Measurements from ENCODE around the gene IWS1.
"Not testable (repeated sequence)": the region's sequence is repeated elsewhere in the genome, so short reads cannot be mapped to it uniquely, and the experiment has no call there.

The IWS1 gene

DNA sequence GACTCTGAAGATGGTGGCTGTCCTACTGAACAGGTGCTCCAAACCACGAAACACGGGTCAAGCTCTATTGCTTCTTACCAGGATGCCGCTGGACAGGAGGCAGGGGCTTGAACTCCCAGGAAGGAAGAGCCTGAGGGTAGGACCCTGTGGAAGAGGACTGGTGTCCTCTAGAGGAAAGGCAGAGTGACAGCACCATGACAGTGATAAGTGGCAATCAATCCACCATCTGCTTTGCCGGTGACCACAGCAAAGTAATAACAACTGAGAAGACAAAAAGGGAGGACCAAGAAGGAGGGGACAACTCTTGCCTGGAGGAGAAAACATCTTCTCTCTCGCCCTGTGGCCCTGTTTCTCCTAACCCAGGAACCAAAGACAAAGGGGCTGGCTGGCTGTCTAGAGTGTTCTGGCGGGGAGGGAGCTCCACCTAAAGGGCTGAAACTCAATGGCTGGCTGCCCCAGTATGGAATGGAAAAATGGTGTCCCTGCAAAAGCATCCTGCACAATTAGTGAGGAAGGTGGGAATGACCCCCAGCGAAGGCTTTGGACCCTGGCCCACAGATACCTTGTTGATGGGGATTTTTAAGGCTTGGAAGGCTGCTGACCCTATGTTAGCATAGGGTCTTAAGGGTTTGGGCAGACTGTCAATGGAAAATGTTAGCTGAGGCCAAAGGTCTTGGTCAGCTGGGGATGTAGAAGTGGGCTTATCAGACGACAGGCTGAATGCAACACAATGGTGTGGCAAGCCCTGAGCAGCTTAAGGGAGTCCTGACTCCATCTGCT is 72.7 kb downstream of the IWS1 start:
- no peak for DNase-seq

DNA sequence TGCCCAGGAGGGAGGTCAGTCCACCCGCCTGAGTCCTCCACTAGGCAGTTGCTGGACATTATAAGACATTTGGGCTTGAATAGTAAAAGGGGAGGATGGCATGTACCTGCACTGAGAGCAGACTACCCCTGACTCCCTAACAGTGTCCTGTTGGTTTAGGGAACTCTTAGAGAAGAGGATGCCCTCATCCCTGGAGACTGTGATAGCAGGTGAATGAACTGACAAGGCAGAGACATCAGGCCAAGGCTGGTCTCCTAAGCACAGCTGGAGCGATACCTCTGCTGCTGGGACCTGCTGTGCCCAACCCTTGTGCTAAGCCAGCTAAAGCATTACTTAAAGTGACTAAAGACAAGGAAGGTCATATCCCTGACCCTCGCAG is 73.3 kb downstream of the IWS1 start:
- no peak for DNase-seq

DNA sequence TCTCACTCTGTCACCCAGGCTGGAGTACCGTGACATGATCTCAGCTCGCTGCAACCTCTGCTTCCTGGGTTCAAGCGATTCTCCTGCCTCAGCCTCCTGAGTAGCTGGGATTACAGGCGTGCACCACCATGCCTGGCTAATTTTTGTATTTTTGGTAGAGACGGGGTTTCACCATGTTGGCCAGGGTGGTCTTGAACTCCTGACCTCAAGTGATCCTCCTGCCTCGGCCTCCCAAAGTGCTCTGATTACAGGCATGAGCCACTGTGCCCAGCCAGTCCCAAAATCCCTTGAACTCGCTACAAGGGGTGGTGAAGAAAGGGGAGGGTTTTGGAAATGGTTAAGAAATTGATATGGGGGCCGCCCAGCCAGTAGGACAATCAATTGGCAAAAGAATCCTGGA is 73.9 kb downstream of the IWS1 start:
- not testable (repeated sequence) for DNase-seq

DNA sequence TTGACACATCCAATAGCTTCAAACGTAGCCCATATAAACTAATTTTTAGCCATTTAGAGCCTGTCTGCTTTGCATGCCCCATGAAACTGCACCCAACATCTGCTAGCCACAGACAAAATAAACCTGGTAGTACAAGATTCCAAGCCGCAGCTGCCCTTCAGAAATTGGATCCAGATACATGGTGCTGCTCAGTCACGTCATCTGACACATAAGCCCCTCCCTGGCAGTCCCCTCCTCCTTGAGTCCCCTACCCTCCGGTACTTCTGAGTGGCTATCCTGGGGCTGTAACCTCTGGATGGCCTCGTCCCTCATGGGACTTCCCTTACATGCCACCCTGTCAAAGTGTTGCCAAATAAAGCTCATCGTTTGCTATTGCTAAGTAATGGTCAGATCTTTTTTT is 74.3 kb downstream of the IWS1 start:
- DNase-seq = no peak

DNA sequence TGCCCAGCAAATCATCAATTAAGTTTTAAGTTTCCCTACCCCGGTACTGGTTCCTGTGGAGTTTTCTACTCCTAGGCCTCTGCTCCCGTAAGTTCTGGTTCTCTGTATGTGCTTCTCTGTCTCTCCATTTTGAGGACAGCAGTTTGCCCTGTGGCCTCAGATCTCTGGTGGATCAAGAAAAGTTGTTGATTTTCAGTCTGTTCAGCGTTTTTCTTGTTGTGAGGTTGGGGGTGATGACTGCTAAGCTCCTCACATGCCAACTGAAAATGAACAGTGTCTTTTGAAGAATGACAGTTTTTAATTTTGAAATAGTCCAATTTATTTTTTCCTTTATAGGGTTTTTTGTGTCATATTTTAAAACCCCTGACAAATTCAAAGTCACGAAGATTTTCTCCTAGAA is 76.4 kb downstream of the IWS1 start:
- DNase-seq = no peak

DNA sequence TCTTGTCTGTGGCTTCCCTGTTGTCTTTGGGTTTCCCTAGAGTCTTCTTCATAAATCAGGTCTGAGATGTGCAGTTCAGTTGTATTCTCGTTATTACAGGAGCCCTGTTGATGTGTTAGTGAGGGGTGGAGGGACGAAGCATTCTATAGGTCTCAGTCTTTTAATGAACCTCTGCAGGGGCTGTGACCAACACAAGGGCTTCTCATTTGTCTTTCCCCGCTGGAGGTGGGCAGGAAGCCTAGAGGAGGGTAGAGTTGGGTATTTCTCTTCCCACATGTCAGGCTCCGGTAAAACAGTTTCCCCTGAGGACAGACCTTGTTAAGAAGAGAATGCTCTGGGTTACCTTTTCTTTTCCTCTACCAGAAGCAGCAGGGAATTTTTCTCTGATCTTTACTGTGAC is 76.9 kb downstream of the IWS1 start:
- DNase-seq = no peak

DNA sequence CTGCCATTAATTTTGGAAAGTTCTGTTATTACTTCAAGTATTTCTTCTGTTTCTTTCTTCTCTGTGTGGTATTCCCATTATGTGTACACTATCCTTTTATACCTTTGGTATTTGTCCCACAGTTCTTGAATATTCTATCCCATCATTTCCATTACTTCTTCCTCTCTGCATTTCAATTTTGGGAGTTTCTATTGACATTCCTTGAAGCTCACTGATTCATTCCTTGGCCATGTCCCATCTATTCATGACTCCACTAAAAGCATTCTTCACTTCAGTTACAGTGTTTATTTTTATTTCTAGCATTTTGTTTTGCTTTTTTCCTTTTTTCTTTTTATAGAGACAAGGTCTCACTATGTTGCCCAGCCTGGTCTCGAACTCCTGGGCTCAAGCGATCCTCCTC is 77.8 kb downstream of the IWS1 start:
- no peak for DNase-seq

DNA sequence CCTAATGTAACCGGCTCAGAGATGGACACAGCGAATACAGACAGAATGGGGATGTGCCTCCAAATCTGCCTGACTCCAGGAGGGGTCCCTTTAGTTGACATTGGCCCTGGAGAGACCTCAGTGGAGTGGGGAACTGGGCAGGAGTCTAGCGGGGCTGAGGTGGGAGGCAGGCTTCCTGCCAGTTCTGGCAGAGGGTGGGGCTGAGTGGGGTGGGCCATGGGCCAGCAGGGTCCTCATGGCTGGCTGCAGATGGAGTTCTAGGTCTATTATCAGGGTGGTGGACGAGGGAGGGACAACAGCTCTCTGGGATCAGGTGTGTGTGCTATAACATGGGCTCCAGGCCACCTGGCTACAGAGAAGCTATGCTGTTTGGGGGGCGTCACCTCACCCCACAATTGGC is 86.9 kb downstream of the IWS1 start:
- no peak for DNase-seq

DNA sequence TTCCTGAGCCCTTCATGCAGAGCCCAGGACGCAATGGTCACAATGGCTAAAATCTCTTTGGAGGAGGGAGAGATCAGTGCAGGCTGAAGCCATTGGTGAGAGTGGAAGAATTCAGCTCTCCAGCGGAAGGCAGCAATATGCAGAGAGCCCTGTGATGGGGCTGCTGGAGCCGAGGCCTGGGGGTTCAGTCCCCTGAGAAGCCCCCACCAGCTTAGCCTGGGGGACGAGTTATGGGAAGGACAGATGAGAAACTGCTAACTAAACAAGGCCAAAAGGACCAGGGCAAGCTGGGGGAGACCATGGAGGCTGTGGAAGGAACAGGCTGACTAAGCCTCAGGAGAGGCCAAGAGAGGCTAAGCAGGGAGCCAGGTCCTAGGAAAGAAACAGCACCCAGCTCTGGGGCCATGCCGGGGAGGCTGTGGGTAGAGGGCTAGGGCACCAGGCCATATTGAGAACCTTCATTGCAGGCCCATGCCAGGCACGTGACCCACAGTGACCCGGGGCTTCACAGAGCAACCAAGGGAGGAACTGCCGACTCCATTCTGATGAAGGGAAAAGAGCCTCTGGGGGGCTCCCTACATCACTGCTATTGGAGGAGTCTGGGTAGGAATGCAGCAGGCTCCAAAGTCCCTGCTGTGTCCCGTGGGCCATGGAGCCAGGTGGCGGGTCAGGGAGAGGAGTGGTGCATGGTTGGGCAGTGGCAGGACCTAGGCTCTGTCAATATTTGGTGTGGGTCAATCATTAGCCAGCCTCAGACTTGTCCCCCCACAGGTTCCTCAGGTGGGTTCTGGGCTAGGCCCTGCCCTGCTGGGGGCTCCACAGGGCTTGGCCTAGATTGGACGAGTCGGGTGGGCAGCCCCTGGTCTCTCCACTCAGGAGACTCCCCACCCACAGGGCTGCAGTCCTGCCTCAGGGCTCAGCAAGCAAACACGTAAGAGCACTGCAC is 88.2 kb downstream of the IWS1 start:
- DNase-seq = no peak

DNA sequence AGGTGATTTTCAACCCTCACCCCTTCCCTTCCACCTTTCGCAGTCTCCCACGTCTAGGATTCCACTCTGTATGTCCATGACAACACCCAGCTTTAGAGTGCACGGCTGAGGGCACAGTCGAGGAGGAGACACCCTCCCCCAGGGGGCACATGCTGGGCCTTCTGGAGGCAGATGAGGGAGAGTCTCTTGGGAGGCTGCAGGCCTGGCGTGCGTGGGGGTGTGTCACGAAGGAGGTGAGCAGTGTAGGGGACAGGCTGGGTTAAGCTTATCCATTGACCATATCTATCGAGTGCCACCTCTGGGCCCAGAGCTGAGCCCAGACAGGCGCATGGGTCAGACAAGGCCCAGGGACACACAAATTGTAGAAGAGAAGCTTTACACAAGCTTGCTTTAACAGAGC is 89.2 kb downstream of the IWS1 start:
- DNase-seq = no peak

DNA sequence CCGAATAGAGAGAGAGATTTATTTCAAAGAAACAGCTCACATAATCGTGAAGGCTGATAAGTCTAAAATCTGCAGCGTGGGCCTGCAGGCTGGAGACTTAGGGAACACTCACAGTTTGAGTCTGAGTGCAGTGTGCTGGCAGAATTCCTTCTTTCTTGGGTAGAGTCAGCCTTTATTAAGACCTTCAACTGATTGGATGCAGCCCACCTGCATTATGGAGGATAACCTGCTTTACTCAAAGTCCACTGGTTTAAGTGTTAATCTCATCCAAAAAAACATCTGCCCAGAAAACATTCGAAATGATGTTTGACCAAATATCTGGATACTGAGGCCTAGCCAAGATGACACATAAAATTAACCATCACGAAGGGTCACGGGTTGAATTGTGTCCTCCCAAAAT is 91.8 kb downstream of the IWS1 start:
- no peak for DNase-seq

DNA sequence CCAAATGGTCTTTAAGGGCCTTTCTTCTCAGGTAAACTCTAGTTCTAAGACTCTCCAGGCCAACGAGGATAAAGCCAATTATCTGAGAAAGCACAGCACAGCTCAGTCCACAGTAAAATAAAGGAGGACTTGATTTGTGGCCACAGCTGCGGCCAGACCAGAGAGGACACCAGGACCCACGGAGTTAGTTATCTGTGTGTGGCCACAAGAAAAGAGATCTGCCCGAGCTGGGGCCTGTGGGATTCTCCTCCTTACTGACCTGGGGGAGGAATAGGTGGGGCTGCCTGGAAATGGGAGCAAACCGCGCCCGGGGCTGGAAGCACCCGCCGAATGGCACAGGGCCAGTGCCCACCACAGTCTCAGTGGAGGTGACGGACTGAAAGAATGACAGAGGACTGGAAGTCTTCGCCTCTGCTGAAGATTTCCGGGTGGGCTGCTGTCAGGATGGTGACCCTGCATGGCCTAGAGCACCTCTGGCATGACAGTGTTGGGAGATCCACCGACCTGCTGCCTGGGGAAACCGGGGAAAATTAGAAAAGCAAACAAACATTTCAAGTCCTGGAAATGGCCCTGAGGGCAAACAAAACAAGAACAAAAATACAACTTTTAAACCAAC is 94.8 kb downstream of the IWS1 start:
- DNase-seq = no peak
